ENCODE results near the gene WDFY2.

Gene WDFY2

DNA sequence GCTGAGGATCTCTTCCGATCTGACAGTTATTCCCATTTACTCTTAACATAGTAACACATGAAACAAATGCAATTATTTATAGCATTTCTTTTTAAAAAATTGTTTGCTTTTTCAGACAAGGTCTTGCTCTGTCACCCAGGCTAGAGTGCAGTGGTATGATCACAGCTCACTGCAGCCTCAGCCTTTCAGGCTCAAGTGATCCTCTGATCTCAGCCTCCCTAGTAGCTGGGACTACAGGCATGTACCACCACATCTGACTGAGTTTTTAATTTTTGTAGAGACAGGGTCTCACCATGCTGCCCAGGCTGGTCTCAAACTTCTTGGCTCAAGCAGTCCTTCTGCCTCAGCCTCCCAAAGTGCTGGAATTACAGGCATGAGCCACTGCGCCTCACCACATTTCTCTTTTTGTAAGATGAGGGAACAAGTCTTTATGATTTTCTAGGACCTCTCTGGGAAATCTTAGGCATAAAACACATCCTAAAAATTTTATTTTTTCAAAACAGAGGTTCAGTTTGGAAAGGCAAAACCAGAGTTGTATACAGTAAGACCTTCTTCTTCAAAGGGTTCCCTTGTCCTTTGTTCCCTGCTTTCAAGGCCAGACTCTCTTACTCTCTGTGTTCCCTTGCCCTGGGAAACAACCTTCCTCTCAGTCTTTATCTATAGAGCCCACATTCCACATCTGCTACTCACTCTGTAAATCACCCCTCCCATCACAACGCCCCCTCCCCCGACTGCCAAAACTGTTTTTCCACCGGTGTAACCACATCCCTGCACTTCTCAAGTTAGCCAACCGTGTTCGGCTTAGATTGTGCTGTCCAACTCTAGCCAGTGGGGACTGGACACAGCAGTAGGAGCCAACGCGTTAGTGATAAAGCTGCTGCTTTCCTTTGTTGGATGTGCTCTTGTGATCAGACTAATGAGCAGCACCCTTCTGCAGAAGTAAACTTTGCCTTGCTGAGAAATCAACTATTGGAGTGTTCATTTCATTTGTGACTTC, 163.5 kb downstream of the WDFY2 start:
- no peak for DNase-seq

DNA sequence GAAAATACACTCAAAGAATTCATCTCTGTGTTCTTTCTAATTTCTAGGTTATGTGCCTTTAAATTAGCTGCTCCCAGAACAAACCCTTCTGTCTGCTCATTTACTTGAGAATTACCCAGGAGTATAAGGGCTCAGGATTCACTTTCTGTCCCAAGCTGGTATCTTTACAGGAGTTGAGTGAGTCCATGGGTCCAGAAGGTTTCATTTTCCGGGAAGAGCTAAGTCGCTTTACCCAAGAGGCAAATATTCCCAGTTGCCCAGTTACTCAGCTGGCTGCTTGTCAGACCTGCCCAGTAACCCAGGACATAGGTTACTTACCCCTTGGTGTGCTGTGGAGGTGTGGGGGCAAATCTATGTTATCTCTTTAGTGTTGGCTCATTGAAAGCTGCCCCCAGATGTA, 172.4 kb downstream of the WDFY2 start:
- no peak for DNase-seq

DNA sequence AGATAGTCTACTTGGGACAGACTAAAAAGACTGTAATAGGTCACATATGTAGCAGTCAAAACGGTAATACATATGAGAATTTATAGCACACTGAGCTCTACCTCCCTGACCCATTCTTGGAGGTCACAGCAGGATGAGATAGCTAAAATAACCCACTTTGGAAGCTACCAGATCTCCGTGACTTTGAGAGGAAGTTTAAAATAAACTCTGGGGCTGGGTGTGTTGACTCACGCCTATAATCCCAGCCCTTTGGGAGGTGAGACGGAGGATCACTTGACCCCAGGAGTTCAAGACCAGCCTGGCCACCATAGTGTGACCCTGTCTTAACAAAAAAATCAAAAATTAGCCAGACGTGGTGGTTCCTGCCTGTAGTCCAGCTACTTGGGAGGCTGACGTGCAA, 174.4 kb downstream of the WDFY2 start:
- no peak for DNase-seq

DNA sequence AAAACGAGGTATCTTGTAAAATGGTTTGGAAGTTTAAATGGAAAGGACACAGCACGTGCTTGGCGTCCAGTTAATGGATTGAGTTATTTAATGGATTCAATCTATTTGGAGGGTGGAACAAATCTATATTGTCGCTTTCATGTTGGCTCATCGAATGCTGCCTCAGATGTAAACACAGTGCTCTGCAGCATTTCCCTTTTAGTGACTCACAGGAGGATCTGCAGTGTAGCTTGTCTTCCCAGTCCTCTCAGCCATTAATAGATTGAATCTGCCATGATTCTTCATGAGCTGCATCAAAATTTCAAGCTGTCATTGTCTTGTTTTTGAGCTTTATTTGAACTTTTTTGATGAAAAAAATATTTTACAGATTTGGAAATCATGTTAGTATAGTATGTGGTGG, 175.0 kb downstream of the WDFY2 start:
- DNase-seq: no peak

DNA sequence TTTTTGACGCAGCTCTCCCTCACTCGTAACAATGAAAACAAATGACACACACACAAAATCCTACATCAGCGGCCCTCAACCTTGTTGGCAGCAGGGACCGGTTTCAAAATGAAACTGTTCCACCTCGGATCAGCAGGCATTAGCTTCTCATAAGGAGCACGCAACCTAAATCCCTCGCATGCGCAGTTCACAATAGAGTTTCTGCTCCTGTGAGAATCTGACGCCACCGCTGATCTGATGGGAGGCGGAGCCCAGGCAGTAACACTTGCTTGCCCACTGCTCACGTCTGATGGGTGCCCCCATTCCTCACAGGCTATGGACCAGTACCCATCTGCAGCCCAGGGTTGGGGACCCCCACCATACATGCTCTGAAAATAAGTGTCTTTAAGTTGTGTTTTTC, 176.3 kb downstream of the WDFY2 start:
- DNase-seq: no peak

DNA sequence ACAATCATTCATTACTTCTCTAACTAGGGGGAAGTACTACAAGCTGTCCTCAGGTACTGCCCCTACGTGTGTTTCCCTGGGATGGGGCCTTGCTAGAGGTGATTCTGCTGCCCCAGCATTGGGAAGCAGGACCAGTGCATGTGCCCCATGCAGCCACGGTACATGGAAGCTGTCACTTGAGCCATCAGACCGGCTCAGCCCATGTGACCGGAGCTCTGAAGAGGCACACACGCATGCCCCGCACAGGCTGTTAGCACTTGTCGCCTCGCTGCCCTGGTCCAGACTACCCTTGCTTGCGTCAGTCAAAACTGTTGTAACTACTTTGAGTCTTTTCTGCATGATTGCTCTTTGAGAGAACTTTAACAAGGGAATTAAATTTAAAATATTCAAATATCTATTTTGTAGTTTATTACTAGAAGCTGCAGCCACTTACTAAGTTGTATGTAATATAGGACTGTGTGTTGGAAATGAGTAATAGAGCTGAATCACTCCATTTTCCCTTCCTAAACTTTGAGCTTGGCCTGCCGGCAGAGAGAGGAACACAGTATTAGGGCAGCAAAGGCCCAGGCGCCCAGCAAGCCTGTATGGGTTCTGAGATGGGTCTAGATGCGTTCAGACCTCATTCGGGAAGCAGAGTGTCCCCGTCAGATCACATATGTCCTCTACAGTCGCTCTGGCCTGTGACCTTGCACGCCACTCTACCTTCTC, 177.5 kb downstream of the WDFY2 start:
- DNase-seq: no peak

DNA sequence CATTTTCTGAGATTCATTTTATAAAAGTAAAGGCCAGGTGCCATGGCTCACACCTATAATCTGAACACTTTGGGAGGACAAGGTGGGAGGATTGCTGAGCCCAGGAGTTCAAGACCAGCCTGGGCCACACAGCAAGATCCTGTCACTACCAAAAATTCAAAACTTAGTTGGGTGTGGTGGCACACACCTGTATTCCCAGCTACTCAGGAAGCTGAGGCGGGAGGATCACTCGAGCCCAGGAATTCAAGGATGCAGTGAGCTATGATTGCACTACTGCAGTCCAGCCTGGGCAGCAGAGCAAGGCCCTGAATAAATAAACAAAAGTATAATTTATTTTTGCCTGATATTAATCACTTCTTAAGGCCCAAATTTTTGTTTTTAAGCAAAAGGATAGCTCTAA, 179.2 kb downstream of the WDFY2 start:
- DNase-seq: no peak

DNA sequence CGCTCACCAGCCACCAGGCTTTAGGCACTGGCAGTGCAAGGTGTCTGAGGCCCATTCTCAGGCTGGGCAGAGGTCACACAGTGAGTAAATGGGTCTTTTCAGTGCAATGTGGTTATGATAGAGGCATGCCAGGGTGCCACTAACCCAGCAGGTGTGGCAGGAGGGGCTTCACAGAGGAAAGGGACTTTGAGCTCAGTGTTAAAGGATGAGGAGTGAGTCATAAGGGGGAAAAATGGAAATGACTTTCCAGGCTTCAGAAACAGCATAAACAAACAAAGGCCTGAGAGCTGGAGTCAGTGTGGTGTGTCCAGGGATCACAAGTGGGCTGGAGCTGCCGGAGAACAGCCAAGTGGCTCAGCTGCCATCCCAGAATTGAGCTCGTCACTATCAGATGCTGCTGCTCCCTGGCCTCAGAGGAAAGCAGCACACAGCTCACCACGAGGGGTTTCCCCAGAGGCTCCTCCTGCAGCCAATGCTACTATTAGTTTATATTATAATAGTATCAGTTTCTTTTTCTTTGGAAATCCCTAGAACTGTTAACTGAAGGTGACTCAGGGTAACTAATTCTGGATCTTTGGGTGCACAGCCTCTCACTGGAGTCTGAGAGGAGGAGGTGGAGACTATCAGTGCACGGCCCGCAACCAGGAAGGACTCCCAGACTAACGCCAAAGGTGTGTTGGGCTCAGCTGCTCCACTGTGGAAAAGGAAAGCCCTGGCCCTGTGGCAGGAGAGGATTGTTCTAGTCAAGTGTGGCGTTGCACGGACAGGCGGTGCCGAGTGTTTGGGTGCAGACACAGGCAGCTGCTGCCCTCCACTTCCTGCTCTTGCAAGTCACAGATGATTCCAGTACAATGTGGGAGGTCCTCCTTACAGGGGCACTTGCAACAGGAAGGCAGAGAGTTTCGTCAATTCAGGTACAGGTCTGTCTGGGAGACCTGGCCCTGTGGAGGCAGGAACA, 180.2 kb downstream of the WDFY2 start:
- no peak for DNase-seq

DNA sequence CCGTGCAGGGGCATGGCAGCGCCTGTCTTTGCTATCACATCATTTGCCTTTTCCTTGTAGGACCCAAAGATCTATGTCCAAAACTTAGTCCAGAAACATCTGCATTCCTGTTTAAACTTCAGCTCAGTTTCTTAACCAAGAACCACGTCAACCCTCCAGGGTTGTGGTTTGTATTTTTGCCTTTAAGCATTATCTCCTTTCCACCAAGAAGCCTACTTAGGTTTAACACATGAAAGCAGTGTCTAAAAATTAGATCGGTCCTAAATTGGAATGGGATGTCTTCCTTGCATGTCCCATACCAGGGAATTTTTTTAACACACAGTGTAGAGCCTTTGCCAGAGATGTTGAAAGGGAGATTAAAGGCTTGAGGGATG, 180.9 kb downstream of the WDFY2 start:
- DNase-seq: no peak

DNA sequence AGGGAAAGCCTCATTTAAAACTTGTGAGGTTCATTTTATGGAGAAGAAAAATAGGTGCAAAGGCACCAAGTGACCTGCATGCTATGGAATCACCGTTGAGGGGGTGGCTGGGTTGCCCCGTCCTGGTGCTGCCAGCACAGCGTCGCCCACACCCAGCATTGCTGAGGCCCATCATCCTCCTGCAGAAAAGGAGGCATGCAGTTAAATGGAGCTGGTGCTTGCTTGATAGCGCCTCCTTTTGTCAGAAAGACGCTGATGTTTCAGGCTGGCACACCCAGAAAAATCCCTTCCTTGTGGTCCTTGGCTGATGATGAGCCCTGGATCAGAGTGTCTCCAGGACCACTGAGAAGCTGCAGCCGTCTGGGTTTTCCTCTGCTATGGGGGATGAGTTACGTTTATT, 182.8 kb downstream of the WDFY2 start:
- no peak for DNase-seq

DNA sequence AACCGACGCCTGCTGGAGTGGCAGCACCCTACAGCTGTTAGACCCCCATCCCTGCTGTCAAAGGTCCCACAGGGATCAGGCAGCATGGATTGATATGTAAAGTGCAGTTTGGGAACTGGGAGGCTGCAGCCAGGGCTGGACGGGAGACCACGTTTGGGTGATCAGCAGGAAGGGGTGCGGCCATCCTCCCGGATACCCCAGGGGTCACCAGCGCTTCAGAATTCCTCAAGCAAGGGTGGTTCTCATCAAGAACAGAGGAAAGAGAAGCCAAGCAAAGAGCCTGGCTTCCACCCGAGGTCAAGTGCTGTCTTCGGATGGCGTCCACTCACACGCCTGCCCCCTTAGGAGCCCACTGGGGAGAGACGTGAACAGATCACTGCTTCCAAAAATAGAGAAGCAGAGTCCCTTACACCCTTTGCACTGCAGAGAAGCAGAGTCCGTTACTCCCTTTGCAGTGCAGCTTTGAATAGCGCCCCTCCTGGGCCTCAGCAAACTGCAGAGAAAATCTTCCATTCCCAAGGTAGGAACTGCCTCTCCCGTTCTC, 184.2 kb downstream of the WDFY2 start:
- DNase-seq: no peak

DNA sequence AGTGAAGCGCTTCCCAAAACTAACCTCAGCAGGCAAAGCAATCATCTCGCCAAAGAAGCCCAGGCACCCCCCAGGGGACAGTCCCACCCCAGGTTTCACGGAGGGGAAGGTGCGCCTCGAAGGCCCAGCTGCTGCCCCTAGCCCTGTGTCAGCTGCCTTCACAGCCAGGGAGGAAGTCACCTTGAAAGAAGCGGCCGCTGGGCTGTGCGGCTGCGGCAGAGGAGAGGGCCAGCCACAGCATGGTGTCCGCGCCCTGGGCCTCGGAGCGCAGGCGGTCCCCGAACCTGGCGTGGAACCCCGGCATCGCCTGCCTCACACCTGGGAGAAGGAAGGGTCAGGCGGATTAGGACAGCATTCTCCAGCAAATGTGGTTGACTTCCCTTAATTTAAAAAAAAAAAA, 184.7 kb downstream of the WDFY2 start:
- no peak for DNase-seq

DNA sequence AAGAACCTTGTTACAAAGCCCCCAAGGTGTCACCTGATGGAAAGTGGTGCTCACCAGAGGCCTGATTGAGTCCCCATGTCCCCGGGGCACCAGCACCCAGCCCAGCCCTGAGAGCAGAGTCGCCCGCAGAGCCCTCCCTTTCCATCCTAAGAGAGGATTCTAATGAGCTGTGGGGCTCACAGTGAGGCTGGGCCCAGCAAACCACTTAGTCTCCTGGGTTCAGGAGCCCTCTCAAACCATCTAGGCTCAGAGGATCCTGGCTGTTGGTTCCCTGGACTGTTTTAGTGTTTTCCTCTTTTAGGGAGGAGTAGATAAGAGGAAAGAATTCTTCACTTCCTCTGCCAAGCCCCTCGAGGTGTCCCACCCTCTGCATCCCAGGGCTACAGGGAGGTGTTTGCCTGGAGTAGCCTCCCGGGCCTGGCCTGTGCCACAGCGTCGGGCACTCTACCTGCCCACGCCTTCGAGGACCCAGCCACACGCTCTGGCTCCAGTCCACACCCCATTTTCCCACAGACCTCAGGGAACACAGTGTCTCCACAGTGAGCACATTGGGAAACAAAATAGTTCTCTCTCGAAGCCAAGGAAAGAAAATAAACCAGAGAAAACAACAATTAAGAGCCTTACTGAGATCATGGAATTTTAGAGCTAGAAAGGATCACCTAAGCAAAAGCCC, 185.3 kb downstream of the WDFY2 start:
- no peak for DNase-seq

DNA sequence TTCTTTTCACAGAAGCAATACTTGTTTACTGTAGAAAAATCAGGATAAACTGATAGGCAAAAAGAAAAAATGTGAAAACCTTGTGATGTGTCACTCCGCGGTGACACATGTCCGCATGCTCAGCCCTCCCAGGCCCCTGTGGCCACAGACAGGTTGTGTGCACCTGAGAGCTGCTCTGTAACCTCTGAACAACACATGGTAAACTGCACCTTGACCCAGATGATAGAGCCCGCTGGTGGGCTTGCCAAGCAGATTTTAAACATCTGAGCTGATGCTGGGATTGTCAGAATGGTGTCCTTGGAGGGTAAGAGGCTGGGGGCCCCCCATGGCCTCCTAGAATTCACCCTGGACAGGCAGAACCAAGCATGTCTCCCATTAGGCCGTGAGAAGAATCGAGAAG, 185.9 kb downstream of the WDFY2 start:
- DNase-seq: no peak

DNA sequence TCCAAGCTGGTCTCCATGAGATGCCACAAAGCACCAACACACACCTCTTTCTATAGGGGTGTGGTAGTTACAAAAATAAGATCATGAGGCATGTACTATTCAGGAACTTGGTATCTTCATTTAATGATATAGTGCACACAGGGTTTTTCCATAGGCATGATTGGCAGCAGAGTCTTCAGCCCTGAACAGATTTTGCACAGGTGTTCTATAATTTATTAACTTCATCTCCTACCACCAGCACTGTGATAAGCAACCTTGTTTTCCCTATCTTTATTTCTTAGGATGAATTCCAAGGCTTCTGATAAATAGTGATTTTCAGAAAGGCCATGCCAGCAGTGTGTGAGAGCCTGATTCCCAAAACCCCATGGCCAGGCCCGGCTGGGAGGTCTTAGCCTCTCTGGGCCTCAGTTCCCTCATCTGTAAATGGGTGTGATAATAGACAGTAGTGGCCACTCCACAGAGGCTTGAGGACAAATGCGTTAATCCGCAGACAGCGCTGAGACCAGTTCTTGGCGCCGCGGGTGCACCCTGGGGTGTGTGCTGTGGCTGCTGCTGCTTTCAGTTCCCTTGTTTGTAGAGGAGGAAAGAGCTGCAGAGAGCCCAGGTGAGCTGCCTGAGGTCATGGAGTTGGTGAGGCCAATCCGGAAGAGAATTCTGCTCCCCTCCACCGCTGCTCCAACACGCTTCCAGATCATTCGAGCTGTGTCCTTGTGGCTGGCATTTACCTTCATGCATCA, 186.6 kb downstream of the WDFY2 start:
- no peak for DNase-seq

DNA sequence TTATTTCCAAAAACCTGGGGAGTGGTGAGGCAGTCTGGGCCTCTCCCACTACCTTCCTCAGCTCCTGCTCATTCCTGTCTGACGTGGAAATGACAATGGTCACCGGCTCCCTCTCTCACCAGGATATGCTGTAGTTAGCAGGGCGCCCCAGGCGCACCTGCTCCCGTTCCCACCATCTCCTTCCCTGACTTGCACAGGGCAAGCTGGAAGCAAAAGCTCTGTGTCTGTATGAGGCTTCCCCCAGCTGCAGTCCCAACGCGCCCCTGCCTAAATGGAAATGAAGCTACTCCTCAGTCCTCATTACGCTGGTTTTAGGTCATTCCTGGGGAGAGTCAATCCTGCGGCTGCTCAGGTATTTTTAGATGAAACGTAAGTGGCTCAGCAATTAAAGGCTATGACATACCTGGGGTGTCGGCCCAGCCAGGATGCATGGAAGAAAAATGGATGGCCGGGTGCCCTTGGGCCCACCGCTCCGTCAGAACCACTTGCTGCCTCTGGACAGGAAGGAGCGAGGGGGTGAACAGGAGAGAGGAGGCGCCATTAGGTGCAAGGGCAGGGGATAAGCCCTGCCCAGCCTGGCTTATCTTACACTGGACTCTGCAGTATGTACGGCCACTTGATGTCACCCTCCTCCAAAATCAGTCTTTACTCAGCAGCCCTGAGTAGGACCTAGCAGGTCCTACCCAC, 187.3 kb downstream of the WDFY2 start:
- no peak for DNase-seq

DNA sequence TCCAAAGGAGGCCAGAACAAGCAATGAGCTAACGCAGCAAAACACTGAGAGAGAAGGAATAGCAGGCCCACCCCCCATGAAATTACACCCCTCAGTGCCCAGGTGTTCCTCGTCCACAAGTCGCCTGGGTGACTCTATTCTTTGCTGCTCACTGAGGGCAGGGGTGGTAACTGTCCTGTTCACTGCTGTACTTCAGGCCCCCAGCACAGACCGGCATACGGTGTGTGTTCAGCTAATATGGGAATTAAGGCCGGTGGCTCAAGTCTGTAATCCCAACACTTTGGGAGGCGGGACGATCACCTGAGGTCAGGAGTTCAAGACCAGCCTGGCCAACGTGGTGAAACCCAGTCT, 187.8 kb downstream of the WDFY2 start:
- DNase-seq: no peak

DNA sequence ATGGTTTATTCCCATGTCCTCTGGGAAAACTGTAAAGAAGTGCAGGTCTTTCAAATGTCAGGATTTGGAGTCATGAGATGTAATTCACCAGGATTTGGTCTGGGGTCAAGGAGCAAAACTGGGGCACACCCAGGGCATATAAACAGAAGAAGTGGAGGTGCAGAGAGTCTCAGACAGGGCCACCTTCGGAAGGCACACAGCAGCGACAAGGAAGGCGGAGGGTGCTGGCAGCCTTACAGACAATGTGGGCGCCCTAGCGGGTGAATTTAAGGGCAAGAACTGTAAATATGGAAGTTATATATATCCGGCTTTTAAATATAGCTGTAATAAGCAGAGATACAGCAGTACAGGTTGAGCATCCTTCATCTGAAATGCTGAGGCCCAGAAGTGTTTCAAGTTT, 188.5 kb downstream of the WDFY2 start:
- no peak for DNase-seq

DNA sequence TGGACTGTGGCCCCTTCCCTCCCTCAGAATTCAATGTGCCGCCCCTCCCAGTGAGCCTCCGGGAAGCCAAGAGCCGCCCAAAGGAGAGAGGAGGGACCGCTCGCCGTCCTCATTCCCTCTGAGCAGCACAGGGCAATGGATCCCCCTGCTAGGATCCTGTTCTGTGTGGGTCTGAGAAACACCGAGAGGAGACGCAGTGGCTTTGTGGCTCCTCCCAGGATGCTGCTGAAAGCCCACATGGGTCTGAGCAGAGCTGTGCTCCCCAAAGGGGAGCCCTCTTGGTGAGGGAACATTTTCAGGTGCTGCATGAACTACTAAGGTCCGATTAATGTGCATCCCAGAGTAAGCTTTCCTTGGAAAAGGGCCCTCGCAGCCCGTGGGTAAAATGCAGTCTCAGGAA, 189.3 kb downstream of the WDFY2 start:
- no peak for DNase-seq

DNA sequence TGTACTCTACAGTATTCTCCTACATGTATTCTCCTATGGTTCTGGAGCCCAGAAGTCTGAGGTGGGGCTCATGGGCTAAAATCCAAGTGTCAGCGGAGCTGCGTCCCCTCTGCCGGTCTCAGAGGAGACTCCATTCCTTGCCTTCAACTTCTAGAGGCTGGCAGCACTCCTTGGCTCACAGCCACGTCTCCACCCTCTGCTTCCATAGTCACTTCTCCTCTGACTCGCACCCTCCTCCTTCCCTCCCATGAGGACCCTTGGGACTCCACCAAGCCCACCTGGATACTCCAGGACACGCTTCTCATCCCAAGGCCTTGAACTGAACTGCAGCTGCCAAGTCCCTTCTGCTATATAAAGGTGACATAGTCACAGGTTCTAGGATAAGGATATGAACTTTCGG, 191.9 kb downstream of the WDFY2 start:
- no peak for DNase-seq

DNA sequence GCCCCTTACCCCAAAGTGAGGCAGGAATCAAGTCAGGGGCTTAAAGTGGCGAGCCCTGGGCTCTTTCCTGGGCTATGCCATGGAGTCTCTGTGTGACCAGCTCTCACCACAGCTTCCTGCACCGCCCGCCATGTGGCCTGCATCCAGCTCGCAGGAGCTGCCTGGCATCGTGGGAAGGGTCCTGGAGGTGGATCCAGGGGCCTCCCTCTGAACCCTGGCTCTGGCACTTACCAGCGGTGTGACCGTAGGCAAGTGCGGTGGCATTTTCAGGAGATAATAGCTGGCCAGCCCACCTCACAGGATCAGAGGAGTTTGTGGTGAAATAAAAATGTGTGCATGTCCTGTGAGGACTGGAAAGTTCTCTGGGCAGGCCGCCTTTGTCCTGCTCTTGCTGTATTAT, 193.7 kb downstream of the WDFY2 start:
- no peak for DNase-seq
